Measurements from ENCODE around the gene DDX50. TPM values are rescaled to one million over a fixed set of nuclear protein-coding genes. Genes with fewer than 3 reads are reported as not detected.
A peak's percentile ranks its signal among the peaks of the same experiment; 100 is the strongest.
"Not testable (repeated sequence)": the region's sequence is repeated elsewhere in the genome, so short reads cannot be mapped to it uniquely, and the experiment has no call there.

Gene DDX50
- total RNA-seq = 40.7 TPM

GRCh38 chr10:68901105-68901927, at the start of gene DDX50:
Gene DDX50 (plus strand): TSS chr10:68901315. CDS start chr10:68901385, 70 bp downstream.
- peaks cover 2 to 16% of the 10 kb centered on the region in 2 donors for H3K4me1 ChIP-seq
- H3K27ac ChIP-seq = peak within 1 kb of the TSS; percentile 93 to 100
- TF ChIP-seq CTCF (IDR thresholded peaks at IDR 0.05) = peak in 2 of 3 experiments; percentile 12
- H3K27me3 ChIP-seq = no peaks in the 10 kb centered on the region
- intact Hi-C loops (cut with DNase I) = loop anchor here (1.0 to 10.0 kb wide), 8 partner anchors 56 to 1047 kb away; partner anchors contain the start of genes CCAR1, DDX21, HERC4 and KIFBP
- no peaks in the 10 kb centered on the region for H3K9me3 ChIP-seq
- peak within 1 kb of the TSS; percentile 87 to 96 for H3K4me3 ChIP-seq
- peak; percentile 94 to 99 for DNase-seq (ENCODE audit: low spot score in 2 of 2)
- H3K36me3 ChIP-seq = no peaks in the 10 kb centered on the region

GRCh38 chr10:68856352-68856751, 44.8 kb upstream of the DDX50 start:
- no peak for TF ChIP-seq CTCF (IDR thresholded peaks at IDR 0.05)
- Histone ChIP-seq H3K4me3 (no peak overlapping the region), H3K4me1 (no peaks in the 10 kb centered on the region), H3K27me3 (no peaks in the 10 kb centered on the region), H3K36me3 (no peaks in the 10 kb centered on the region), H3K27ac (no peak overlapping the region), H3K9me3 (peaks cover 0 to 7% of the 10 kb centered on the region in 2 donors)
- no peak for DNase-seq (ENCODE audit: low spot score in 2 of 2)
- intact Hi-C loops (cut with DNase I) = no loop called here

- peaks cover 0 to 13% of the 10 kb centered on the region in 2 donors for H3K9me3 ChIP-seq
- intact Hi-C loops (cut with DNase I) = no loop called here
- TF ChIP-seq CTCF (IDR thresholded peaks at IDR 0.05) = no peak
- H3K36me3 ChIP-seq = no peaks in the 10 kb centered on the region
- H3K4me1 ChIP-seq = no peaks in the 10 kb centered on the region
- H3K4me3 ChIP-seq = no peak overlapping the region
- no peak overlapping the region for H3K27ac ChIP-seq
- no peak for DNase-seq (ENCODE audit: low spot score in 2 of 2)
- H3K27me3 ChIP-seq = no peaks in the 10 kb centered on the region
Observed at GRCh38 chr10:68857005-68857404, 44.1 kb upstream of the DDX50 start.

GRCh38 chr10:68861253-68861652, 39.9 kb upstream of the DDX50 start:
- DNase-seq (ENCODE audit: low spot score in 2 of 2) = no peak
- no peak overlapping the region for H3K4me3 ChIP-seq
- H3K36me3 ChIP-seq = no peaks in the 10 kb centered on the region
- no peaks in the 10 kb centered on the region for H3K27me3 ChIP-seq
- peaks cover 0 to 14% of the 10 kb centered on the region in 2 donors for H3K9me3 ChIP-seq
- intact Hi-C loops (cut with DNase I) = no loop called here
- no peaks in the 10 kb centered on the region for H3K4me1 ChIP-seq
- no peak for TF ChIP-seq CTCF (IDR thresholded peaks at IDR 0.05)
- no peak overlapping the region for H3K27ac ChIP-seq

GRCh38 chr10:68864611-68865010, 36.5 kb upstream of the DDX50 start:
- Histone ChIP-seq H3K27me3 (no peaks in the 10 kb centered on the region), H3K27ac (no peak overlapping the region), H3K36me3 (no peaks in the 10 kb centered on the region), H3K4me3 (no peak overlapping the region), H3K4me1 (no peaks in the 10 kb centered on the region), H3K9me3 (peaks cover 0 to 14% of the 10 kb centered on the region in 2 donors)
- intact Hi-C loops (cut with DNase I) = no loop called here
- TF ChIP-seq CTCF (IDR thresholded peaks at IDR 0.05) = no peak
- DNase-seq (ENCODE audit: low spot score in 2 of 2) = no peak

- H3K27ac ChIP-seq; H3K9me3 ChIP-seq; H3K36me3 ChIP-seq; DNase-seq (ENCODE audit: low spot score in 2 of 2); intact Hi-C loops (cut with DNase I); H3K4me3 ChIP-seq; H3K27me3 ChIP-seq; H3K4me1 ChIP-seq: not testable (repeated sequence)
Observed at GRCh38 chr10:68868173-68868572, 32.9 kb upstream of the DDX50 start.
